Measurements from ENCODE around the gene LCN15. TPM values are rescaled to one million over a fixed set of nuclear protein-coding genes. Genes with fewer than 3 reads are reported as not detected.

Gene LCN15
- total and polyA plus RNA-seq, 10 of the 15 experiments (the other 5 are each of a cell fraction or from before 2014, with no cell fraction given): 0.37 to 0.50 TPM; not detected in 8

DNA sequence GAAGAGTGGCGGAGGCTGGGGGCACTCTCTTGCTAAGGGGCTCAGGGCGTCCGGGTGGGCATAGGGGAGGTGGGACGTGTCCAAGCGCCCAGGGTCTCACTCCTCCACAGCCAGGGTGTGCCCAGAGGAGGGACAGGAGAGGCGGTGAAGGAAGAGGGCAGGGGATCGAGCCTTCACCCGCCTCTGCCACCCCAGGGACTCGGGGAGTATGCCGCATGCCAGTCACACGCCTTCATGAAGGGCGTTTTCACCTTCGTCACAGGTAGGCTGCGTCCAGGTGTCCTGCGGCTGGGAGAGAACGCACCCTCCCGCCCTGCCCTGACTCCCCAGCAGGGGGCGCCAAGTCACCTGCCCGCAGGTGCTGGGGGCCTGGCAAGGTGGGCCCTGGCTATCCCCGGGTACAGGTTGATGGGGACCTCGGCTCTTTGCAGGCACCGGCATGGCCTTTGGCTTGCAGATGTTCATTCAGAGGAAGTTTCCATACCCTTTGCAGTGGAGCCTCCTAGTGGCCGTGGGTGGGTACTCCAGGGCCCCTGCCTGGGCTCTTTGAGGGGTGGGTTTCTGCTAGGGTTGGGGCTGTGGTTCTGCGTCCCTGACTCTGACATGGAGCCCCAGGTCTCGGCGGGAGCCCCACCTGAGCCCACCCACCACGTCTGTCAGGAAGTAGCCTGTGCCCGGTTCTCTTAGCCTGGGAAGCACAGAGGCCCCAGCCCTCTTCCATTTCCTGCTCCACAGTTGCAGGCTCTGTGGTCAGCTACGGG is 27.4 kb upstream of the LCN15 start:
- H3K4me2 ChIP-seq (ENCODE audit: control insufficient read depth, insufficient read depth): peak overlapping the region; percentile 65
- peak overlapping the region; percentile 77 for H3K4me3 ChIP-seq
- DNase-seq (ENCODE audit: low read depth, low spot score) (no peak), ATAC-seq (peak; percentile 39), FAIRE-seq (peak; percentile 18)
- TSS peak; percentile 75 for BruUV-seq (replicated peaks)
- ChIA-PET SMC1A (ENCODE audit: uncharacterized antibody, unreplicated experiment) (interaction anchor here (1.0 kb wide), 1 partner anchor 50 kb away, joined by 3 read pairs; the partner anchor contains the start of gene AJM1), POLR2A (interaction anchor here (0.5 to 1.0 kb wide), 4 partner anchors 9 to 210 kb away, joined by 3 to 5 read pairs (median 4); no protein-coding TSS in a partner anchor), CTCF (interaction anchor here (0.8 to 3.3 kb wide), 16 partner anchors 9 to 306 kb away, joined by 3 to 27 read pairs (median 5); partner anchors contain the start of gene AJM1), RAD21 (ENCODE audit: unreplicated experiment) (interaction anchor here (1.2 kb wide), 1 partner anchor 243 kb away, joined by 4 read pairs; no protein-coding TSS in a partner anchor)
- H3K4me1 ChIP-seq (ENCODE audit: control insufficient read depth, insufficient read depth, low read length): peaks cover 10% of the 10 kb centered on the region
- H3K9me3 ChIP-seq (replicated peaks; ENCODE audit: control insufficient read depth, insufficient read depth, low read length): no peaks in the 10 kb centered on the region
- H3K27me3 ChIP-seq (replicated peaks in 1 of 2; ENCODE audit: control insufficient read depth in 2 of 2, insufficient read depth in 2 of 2, low read length in 1 of 2): no peaks in the 10 kb centered on the region
- H3K9ac ChIP-seq (ENCODE audit: control insufficient read depth, insufficient read depth, low read length): peak overlapping the region; percentile 55
- intact Hi-C loops (cut with micrococcal nuclease; ENCODE audit: unreplicated experiment) (loop anchor here (2.0 to 10.0 kb wide), 2 partner anchors 57 to 153 kb away; partner anchors contain the start of genes C8G, FBXW5 and PHPT1), in situ Hi-C loops (cut with MboI) (no loop called here)
- H4K20me1 ChIP-seq (ENCODE audit: control insufficient read depth, insufficient read depth): peaks cover 2% of the 10 kb centered on the region; the same call in 1 of the 2 replicates
- peak overlapping the region; percentile 91 for H2AFZ ChIP-seq (ENCODE audit: control insufficient read depth, low read depth, low read length)
- peak overlapping the region; percentile 82 for H3K27ac ChIP-seq (ENCODE audit: control insufficient read depth, insufficient read depth)
- H3K36me3 ChIP-seq (ENCODE audit: control insufficient read depth in 2 of 2, insufficient read depth in 2 of 2, low read length in 1 of 2): no peaks in the 10 kb centered on the region
- H3K79me2 ChIP-seq (ENCODE audit: control insufficient read depth, insufficient read depth, low read length): peaks cover 2% of the 10 kb centered on the region; the same call in 1 of the 2 replicates
- 1% methylated on average over 28 of the region's 29 CpGs for WGBS (ENCODE audit: insufficient coverage, insufficient replicate concordance, low lambda C conversion rate, missing lambda C conversion rate)
- TF ChIP-seq, protein P1, sequence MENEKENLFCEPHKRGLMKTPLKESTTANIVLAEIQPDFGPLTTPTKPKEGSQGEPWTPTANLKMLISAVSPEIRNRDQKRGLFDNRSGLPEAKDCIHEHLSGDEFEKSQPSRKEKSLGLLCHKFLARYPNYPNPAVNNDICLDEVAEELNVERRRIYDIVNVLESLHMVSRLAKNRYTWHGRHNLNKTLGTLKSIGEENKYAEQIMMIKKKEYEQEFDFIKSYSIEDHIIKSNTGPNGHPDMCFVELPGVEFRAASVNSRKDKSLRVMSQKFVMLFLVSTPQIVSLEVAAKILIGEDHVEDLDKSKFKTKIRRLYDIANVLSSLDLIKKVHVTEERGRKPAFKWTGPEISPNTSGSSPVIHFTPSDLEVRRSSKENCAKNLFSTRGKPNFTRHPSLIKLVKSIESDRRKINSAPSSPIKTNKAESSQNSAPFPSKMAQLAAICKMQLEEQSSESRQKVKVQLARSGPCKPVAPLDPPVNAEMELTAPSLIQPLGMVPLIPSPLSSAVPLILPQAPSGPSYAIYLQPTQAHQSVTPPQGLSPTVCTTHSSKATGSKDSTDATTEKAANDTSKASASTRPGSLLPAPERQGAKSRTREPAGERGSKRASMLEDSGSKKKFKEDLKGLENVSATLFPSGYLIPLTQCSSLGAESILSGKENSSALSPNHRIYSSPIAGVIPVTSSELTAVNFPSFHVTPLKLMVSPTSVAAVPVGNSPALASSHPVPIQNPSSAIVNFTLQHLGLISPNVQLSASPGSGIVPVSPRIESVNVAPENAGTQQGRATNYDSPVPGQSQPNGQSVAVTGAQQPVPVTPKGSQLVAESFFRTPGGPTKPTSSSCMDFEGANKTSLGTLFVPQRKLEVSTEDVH (IDR thresholded peaks at IDR 0.05; ENCODE audit: low read depth, partially characterized antibody): no peak
- no peak for TF ChIP-seq ASH2L (IDR thresholded peaks at IDR 0.05; ENCODE audit: borderline replicate concordance, low read depth)
- TF ChIP-seq MTA3 (IDR thresholded peaks at IDR 0.05; ENCODE audit: borderline replicate concordance, low read length): no peak
- TF ChIP-seq NR2F1 (conservative IDR thresholded peaks at IDR 0.05): no peak
- peak; percentile 99 for TF ChIP-seq SMARCA5 (IDR thresholded peaks at IDR 0.05)
- TF ChIP-seq, protein P2, sequence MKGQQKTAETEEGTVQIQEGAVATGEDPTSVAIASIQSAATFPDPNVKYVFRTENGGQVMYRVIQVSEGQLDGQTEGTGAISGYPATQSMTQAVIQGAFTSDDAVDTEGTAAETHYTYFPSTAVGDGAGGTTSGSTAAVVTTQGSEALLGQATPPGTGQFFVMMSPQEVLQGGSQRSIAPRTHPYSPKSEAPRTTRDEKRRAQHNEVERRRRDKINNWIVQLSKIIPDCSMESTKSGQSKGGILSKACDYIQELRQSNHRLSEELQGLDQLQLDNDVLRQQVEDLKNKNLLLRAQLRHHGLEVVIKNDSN (IDR thresholded peaks at IDR 0.05; ENCODE audit: borderline replicate concordance, extremely low read length, insufficient read depth, low read depth, low read length): no peak
- TF ChIP-seq, protein P3, sequence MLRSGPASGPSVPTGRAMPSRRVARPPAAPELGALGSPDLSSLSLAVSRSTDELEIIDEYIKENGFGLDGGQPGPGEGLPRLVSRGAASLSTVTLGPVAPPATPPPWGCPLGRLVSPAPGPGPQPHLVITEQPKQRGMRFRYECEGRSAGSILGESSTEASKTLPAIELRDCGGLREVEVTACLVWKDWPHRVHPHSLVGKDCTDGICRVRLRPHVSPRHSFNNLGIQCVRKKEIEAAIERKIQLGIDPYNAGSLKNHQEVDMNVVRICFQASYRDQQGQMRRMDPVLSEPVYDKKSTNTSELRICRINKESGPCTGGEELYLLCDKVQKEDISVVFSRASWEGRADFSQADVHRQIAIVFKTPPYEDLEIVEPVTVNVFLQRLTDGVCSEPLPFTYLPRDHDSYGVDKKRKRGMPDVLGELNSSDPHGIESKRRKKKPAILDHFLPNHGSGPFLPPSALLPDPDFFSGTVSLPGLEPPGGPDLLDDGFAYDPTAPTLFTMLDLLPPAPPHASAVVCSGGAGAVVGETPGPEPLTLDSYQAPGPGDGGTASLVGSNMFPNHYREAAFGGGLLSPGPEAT (IDR thresholded peaks at IDR 0.05; ENCODE audit: low read depth): 0 out of 2 replicates have a peak, but pooled peaks have one; percentile 18
- TF ChIP-seq RELA (IDR thresholded peaks at IDR 0.05; ENCODE audit: borderline replicate concordance, partially characterized antibody): no peak
- 0 out of 4 replicates have a peak, but pooled peaks of 1 of the 2 experiments have one; percentile 30 for TF ChIP-seq IKZF2 (IDR thresholded peaks at IDR 0.05)
- no peak for TF ChIP-seq IRF4 (IDR thresholded peaks at IDR 0.05; ENCODE audit: low read depth, low read length)
- no peak for TF ChIP-seq STAT1 (conservative IDR thresholded peaks at IDR 0.05)
- peak in 1 of 2 experiments; percentile 38; a peak in 2 of 4 replicates for TF ChIP-seq BHLHE40 (IDR thresholded peaks at IDR 0.05; ENCODE audit: borderline replicate concordance in 1 of 2, low read depth in 2 of 2, low read length in 1 of 2)
- TF ChIP-seq, protein P4, sequence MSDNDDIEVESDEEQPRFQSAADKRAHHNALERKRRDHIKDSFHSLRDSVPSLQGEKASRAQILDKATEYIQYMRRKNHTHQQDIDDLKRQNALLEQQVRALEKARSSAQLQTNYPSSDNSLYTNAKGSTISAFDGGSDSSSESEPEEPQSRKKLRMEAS (IDR thresholded peaks at IDR 0.05; ENCODE audit: low read depth, low read length): no peak
